Activated T-cell treated with anti-CD3 and anti-CD28 coated beads, Interleukin-2, amount 50 U/mL, for 24 hours (primary cell): ENCODE data around the gene CALML4.
"Not testable (repeated sequence)": the region's sequence is repeated elsewhere in the genome, so short reads cannot be mapped to it uniquely, and the experiment has no call there.

Source experiments
- DNase-seq: peaks from one replicate; pipeline ENCODE4 v3.0.0-alpha.2; 2020
- H3K27ac Mint-ChIP-seq: 2 replicates; pipeline ENCODE4 v1.8.0; 2020; ENCODE audit warnings: mild to moderate bottlenecking, mixed read lengths
- H3K27me3 Mint-ChIP-seq: 2 replicates; pipeline ENCODE4 v1.8.0; 2020; ENCODE audit warnings: mixed read lengths
- H3K36me3 Mint-ChIP-seq: 2 replicates; pipeline ENCODE4 v1.8.0; 2020; ENCODE audit warnings: low read depth, mixed read lengths
- H3K4me1 Mint-ChIP-seq: 2 replicates; pipeline ENCODE4 v1.8.0; 2020; ENCODE audit warnings: low read depth, mixed read lengths
- H3K4me3 Mint-ChIP-seq: 2 replicates; pipeline ENCODE4 v1.8.0; 2020; ENCODE audit warnings: mild to moderate bottlenecking, moderate library complexity, mixed read lengths
- H3K9me3 Mint-ChIP-seq: 2 replicates; pipeline ENCODE4 v1.8.0; 2020; ENCODE audit warnings: mixed read lengths

CALML4 gene

GRCh38 chr15:68218331-68218730 lies 13.2 kb upstream of the CALML4 start:
- Mint-ChIP-seq H3K36me3 (peaks cover 85% of the 10 kb centered on the region), H3K4me1 (peaks cover 3% of the 10 kb centered on the region), H3K9me3 (no peaks in the 10 kb centered on the region), H3K27ac (no peak overlapping the region), H3K27me3 (no peaks in the 10 kb centered on the region), H3K4me3 (no peak overlapping the region)
- no peak for DNase-seq

GRCh38 chr15:68217341-68217740 lies 12.2 kb upstream of the CALML4 start:
- Mint-ChIP-seq H3K36me3 (peaks cover 80% of the 10 kb centered on the region), H3K9me3 (no peaks in the 10 kb centered on the region), H3K27me3 (no peaks in the 10 kb centered on the region), H3K4me3 (no peak overlapping the region), H3K4me1 (no peaks in the 10 kb centered on the region), H3K27ac (no peak overlapping the region)
- no peak for DNase-seq

DNA sequence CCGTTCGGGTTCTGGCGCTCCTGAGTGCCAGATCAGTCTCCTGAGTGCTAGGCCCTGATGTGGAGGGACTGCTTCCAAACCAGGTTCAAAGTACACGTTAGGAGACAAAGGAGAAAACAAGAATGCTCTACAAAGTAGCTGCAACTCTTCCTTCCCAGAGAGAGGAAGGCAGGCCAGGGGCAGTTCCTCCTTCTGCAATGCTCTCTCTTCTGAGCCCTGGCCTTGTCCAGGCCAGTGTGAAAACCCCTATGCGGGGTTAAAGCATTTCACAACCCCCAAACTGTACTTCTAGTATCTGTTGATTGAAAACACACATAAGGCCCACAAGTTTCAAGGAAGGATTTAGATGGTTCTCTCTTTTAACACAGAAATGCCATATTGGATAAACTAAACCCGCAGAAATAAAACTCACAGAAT lies 9.7 kb upstream of the CALML4 start:
- H3K27me3 Mint-ChIP-seq = no peaks in the 10 kb centered on the region
- H3K36me3 Mint-ChIP-seq = peaks cover 85% of the 10 kb centered on the region
- no peak overlapping the region for H3K27ac Mint-ChIP-seq
- H3K4me1 Mint-ChIP-seq = peaks cover 11% of the 10 kb centered on the region
- no peak overlapping the region for H3K4me3 Mint-ChIP-seq
- H3K9me3 Mint-ChIP-seq = no peaks in the 10 kb centered on the region
- no peak for DNase-seq

- Mint-ChIP-seq H3K36me3 (peaks cover 86% of the 10 kb centered on the region), H3K4me1 (peaks cover 17% of the 10 kb centered on the region), H3K4me3 (no peak overlapping the region), H3K27me3 (no peaks in the 10 kb centered on the region), H3K9me3 (no peaks in the 10 kb centered on the region), H3K27ac (no peak overlapping the region)
- DNase-seq = no peak
These were observed 9.1 kb upstream of the CALML4 start for GRCh38 chr15:68213991-68214837.

GRCh38 chr15:68213491-68213845 lies 8.3 kb upstream of the CALML4 start:
- Mint-ChIP-seq H3K36me3 (peaks cover 85% of the 10 kb centered on the region), H3K4me1 (peaks cover 24% of the 10 kb centered on the region)
- H3K9me3 Mint-ChIP-seq, H3K27ac Mint-ChIP-seq, H3K4me3 Mint-ChIP-seq, H3K27me3 Mint-ChIP-seq, DNase-seq: not testable (repeated sequence)

DNA sequence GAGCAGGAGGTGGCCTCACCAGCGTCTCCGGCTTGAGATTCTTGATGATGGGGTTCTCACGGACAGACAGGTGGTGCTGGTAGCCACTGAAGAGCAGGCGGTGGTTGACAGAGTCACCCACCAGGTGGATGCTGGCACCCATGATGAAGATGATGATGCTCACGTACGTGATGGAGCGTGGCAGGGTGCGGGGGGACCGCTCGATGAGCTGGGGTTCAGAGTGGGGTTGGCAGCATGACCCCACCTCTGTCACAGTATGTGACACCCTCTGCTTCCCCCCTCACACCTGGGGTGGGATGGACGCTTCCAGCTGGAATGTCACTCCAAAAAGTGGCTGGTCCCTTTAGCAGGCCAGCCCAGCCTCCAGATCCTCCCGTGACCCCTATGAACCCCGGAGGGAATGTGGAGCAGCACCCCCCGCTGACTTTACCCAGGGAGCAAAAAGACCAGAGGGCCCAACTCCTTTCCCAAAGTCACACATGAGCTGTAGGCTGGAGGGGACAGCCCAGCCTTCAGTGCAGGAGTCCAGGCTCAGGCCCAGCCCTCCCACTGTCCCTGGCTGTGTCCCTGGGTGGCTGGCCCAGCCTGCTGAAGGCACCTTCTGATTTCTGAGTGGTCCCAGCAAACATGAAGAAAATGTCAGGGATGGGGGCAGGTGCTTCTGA lies 6.7 kb upstream of the CALML4 start:
- Mint-ChIP-seq H3K36me3 (peaks cover 83% of the 10 kb centered on the region), H3K9me3 (no peaks in the 10 kb centered on the region), H3K27ac (no peak overlapping the region), H3K4me3 (no peak overlapping the region), H3K27me3 (no peaks in the 10 kb centered on the region), H3K4me1 (peaks cover 35% of the 10 kb centered on the region)
- DNase-seq = peak; percentile 28

GRCh38 chr15:68210821-68211655 lies 5.9 kb upstream of the CALML4 start:
- no peaks in the 10 kb centered on the region for H3K27me3 Mint-ChIP-seq
- peaks cover 43% of the 10 kb centered on the region for H3K4me1 Mint-ChIP-seq
- H3K9me3 Mint-ChIP-seq = no peaks in the 10 kb centered on the region
- no peak overlapping the region for H3K4me3 Mint-ChIP-seq
- peak overlapping the region; percentile 33 for H3K27ac Mint-ChIP-seq
- H3K36me3 Mint-ChIP-seq = peaks cover 83% of the 10 kb centered on the region
- DNase-seq = peak; percentile 73

GRCh38 chr15:68210409-68210756 lies 5.3 kb upstream of the CALML4 start:
- Mint-ChIP-seq H3K27ac (no peak overlapping the region), H3K4me3 (no peak overlapping the region), H3K9me3 (no peaks in the 10 kb centered on the region), H3K36me3 (peaks cover 78% of the 10 kb centered on the region), H3K27me3 (no peaks in the 10 kb centered on the region), H3K4me1 (peaks cover 44% of the 10 kb centered on the region)
- peak; percentile 28 for DNase-seq

- Mint-ChIP-seq H3K36me3 (peaks cover 74% of the 10 kb centered on the region), H3K4me3 (no peak overlapping the region), H3K9me3 (no peaks in the 10 kb centered on the region), H3K27me3 (no peaks in the 10 kb centered on the region), H3K4me1 (peaks cover 44% of the 10 kb centered on the region), H3K27ac (peak overlapping the region; percentile 76)
- peak; percentile 69 for DNase-seq
These were observed 4.7 kb upstream of the CALML4 start for GRCh38 chr15:68209735-68210408.

GRCh38 chr15:68209272-68209671 lies 4.1 kb upstream of the CALML4 start:
- Mint-ChIP-seq H3K27me3 (no peaks in the 10 kb centered on the region), H3K9me3 (no peaks in the 10 kb centered on the region), H3K27ac (peak overlapping the region; percentile 76), H3K36me3 (peaks cover 74% of the 10 kb centered on the region), H3K4me1 (peaks cover 44% of the 10 kb centered on the region), H3K4me3 (no peak overlapping the region)
- DNase-seq = no peak

- Mint-ChIP-seq H3K27me3 (no peaks in the 10 kb centered on the region), H3K4me1 (peaks cover 44% of the 10 kb centered on the region), H3K9me3 (no peaks in the 10 kb centered on the region), H3K4me3 (no peak overlapping the region), H3K27ac (peak overlapping the region; percentile 72), H3K36me3 (peaks cover 69% of the 10 kb centered on the region)
- DNase-seq = no peak
These were observed 3.6 kb upstream of the CALML4 start for GRCh38 chr15:68208636-68209240.

GRCh38 chr15:68208136-68208535 lies 3.0 kb upstream of the CALML4 start:
- Mint-ChIP-seq H3K9me3 (no peaks in the 10 kb centered on the region), H3K4me3 (no peak overlapping the region), H3K4me1 (peaks cover 44% of the 10 kb centered on the region), H3K27ac (peak overlapping the region; percentile 81), H3K36me3 (peaks cover 66% of the 10 kb centered on the region), H3K27me3 (no peaks in the 10 kb centered on the region)
- no peak for DNase-seq

- no peak overlapping the region for H3K4me3 Mint-ChIP-seq
- H3K27ac Mint-ChIP-seq = no peak overlapping the region
- no peak for DNase-seq
- H3K4me1 Mint-ChIP-seq = peaks cover 44% of the 10 kb centered on the region
- H3K36me3 Mint-ChIP-seq = peaks cover 63% of the 10 kb centered on the region
- no peaks in the 10 kb centered on the region for H3K27me3 Mint-ChIP-seq
- H3K9me3 Mint-ChIP-seq = no peaks in the 10 kb centered on the region
These were observed 2.2 kb upstream of the CALML4 start for GRCh38 chr15:68207176-68207935.
